Measurements from ENCODE around the gene SKAP1.

DNA sequence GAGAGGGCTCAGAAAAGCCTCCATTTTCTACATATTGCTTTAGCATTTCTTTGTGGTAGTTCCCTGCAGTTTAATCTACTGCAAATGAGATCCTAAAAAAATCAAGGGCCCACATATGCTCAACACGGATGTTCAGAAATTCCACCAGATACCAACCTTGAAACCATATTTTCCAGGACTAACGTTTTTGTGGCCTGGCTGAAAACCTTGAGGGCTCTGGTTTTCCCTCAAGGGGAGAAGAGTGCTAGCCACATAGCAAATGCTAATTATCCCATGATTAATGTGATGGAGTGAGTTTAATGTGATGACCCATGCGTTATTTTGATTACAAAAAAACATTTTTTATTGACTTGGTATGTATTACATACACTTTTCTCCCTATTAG, 253.6 kb downstream of the SKAP1 start:
- TF ChIP-seq, protein P1, sequence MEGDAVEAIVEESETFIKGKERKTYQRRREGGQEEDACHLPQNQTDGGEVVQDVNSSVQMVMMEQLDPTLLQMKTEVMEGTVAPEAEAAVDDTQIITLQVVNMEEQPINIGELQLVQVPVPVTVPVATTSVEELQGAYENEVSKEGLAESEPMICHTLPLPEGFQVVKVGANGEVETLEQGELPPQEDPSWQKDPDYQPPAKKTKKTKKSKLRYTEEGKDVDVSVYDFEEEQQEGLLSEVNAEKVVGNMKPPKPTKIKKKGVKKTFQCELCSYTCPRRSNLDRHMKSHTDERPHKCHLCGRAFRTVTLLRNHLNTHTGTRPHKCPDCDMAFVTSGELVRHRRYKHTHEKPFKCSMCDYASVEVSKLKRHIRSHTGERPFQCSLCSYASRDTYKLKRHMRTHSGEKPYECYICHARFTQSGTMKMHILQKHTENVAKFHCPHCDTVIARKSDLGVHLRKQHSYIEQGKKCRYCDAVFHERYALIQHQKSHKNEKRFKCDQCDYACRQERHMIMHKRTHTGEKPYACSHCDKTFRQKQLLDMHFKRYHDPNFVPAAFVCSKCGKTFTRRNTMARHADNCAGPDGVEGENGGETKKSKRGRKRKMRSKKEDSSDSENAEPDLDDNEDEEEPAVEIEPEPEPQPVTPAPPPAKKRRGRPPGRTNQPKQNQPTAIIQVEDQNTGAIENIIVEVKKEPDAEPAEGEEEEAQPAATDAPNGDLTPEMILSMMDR (IDR thresholded peaks at IDR 0.05; ENCODE audit: low read length): no peak
- TF ChIP-seq EZH2phosphoT487 (IDR thresholded peaks at IDR 0.05; ENCODE audit: low read length): no peak
- no peak for TF ChIP-seq EZH2 (optimal IDR thresholded peaks at IDR 0.05; ENCODE audit: low read depth, low read length)
